ENCODE results near the gene NRCAM. TPM values are rescaled to one million over a fixed set of nuclear protein-coding genes. Genes with fewer than 3 reads are reported as not detected.

Gene NRCAM
- total and polyA plus RNA-seq, 2 of the 13 experiments (the other 11 are each of a cell fraction or from before 2014, with no cell fraction given), result 0.31 to 0.33 TPM

DNA sequence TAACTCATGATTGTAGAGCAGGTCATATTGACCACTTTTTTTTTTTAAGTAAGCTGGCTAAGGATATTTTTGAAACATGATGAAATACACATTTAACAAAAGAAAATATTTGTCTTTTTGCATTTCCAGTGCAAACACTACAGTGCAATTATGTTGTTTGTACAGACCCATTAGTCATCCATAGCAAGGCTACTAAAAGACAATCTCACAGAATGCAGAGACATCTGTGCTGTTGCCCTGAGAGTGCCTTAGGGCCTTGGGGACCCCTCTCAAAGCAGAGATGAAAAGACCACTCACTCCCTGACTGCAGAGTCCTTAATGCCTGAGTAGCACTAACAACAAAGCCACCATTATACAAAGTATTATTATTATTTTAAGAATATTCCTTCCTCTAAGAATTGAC, 104.5 kb downstream of the NRCAM start:
- no peaks in the 10 kb centered on the region for H3K27me3 ChIP-seq (ENCODE audit: control insufficient read depth in 1 of 2, insufficient read depth in 2 of 2, low read length in 2 of 2)
- peak overlapping the region; percentile 23; the same call in 1 of the 2 replicates for H3K4me2 ChIP-seq (ENCODE audit: low read depth, low read length)
- intact Hi-C loops (cut with micrococcal nuclease; ENCODE audit: unreplicated experiment) (no loop called here), in situ Hi-C loops (cut with HindIII; ENCODE audit: extremely low pct_ligation_motif_present, low pct_unique_long_range_greater_than_20kb) (no loop called here)
- peaks cover 33% of the 10 kb centered on the region for H3K4me1 ChIP-seq (ENCODE audit: insufficient read depth, low read length)
- ChIA-PET POLR2A (no interaction called here), CTCF (ENCODE audit: low intra/inter-chr PET ratio, low total read pairs) (no interaction called here)
- no TSS peak for BruUV-seq (replicated peaks)
- no peaks in the 10 kb centered on the region for H3K36me3 ChIP-seq (replicated peaks in 1 of 2; ENCODE audit: control insufficient read depth in 1 of 2, insufficient read depth in 2 of 2, low read length in 2 of 2)
- H3K27ac ChIP-seq (ENCODE audit: extremely low read length, insufficient read depth, low read length), result no peak overlapping the region
- H2AFZ ChIP-seq (ENCODE audit: low read length), result no peak overlapping the region
- H3K4me3 ChIP-seq (replicated peaks in 1 of 3; ENCODE audit: insufficient read depth in 1 of 3, low read depth in 2 of 3, low read length in 3 of 3), result no peak overlapping the region; a peak in 1 of 6 replicates
- ATAC-seq (peak; percentile 96), FAIRE-seq (no peak), DNase-seq (ENCODE audit: low spot score) (peak; percentile 79)
- H3K9ac ChIP-seq (ENCODE audit: insufficient read depth, low read depth, low read length), result no peak overlapping the region
- no peaks in the 10 kb centered on the region for H3K79me2 ChIP-seq (ENCODE audit: insufficient read depth, low read length)
- no peaks in the 10 kb centered on the region for H4K20me1 ChIP-seq (ENCODE audit: insufficient read depth, low read length)
- no peaks in the 10 kb centered on the region for H3K9me3 ChIP-seq (ENCODE audit: low read length)
- TF ChIP-seq HMG20B (CRISPR knock-in tag; conservative IDR thresholded peaks at IDR 0.05) (no peak), ZNF510 (CRISPR knock-in tag; IDR thresholded peaks at IDR 0.05; ENCODE audit: low read depth) (no peak), EP300 (IDR thresholded peaks at IDR 0.05; ENCODE audit: low read depth in 2 of 2, low read length in 2 of 2) (peak; percentile 56 to 86; a peak in 3 of 4 replicates), EP300 (CRISPR knock-in tag; IDR thresholded peaks at IDR 0.05; ENCODE audit: borderline replicate concordance) (peak; percentile 82; the same call in 1 of the 2 replicates), TARDBP (CRISPR knock-in tag; IDR thresholded peaks at IDR 0.05) (peak; percentile 54; the same call in 1 of the 2 replicates), HNF4A (CRISPR knock-in tag; IDR thresholded peaks at IDR 0.05) (peak; percentile 48; the same call in 1 of the 2 replicates), ZFP82 (CRISPR knock-in tag; IDR thresholded peaks at IDR 0.05; ENCODE audit: borderline replicate concordance) (no peak), IKZF4 (CRISPR knock-in tag; IDR thresholded peaks at IDR 0.05; ENCODE audit: borderline replicate concordance, low read depth, not compliant biosample characterization) (no peak), ZNF773 (CRISPR knock-in tag; IDR thresholded peaks at IDR 0.05; ENCODE audit: borderline replicate concordance) (no peak), HOXA5 (CRISPR knock-in tag; IDR thresholded peaks at IDR 0.05) (peak; percentile 80), KDM3A (CRISPR knock-in tag; IDR thresholded peaks at IDR 0.05; ENCODE audit: low read depth) (no peak), ZNF839 (CRISPR knock-in tag; IDR thresholded peaks at IDR 0.05; ENCODE audit: borderline replicate concordance) (no peak), FOSL1 (CRISPR knock-in tag; IDR thresholded peaks at IDR 0.05; ENCODE audit: borderline replicate concordance) (peak; percentile 89), MIER2 (CRISPR knock-in tag; IDR thresholded peaks at IDR 0.05) (0 out of 2 replicates have a peak, but pooled peaks have one; percentile 72), PHB2 (IDR thresholded peaks at IDR 0.05; ENCODE audit: partially characterized antibody) (no peak)
- TF ChIP-seq, protein P1, sequence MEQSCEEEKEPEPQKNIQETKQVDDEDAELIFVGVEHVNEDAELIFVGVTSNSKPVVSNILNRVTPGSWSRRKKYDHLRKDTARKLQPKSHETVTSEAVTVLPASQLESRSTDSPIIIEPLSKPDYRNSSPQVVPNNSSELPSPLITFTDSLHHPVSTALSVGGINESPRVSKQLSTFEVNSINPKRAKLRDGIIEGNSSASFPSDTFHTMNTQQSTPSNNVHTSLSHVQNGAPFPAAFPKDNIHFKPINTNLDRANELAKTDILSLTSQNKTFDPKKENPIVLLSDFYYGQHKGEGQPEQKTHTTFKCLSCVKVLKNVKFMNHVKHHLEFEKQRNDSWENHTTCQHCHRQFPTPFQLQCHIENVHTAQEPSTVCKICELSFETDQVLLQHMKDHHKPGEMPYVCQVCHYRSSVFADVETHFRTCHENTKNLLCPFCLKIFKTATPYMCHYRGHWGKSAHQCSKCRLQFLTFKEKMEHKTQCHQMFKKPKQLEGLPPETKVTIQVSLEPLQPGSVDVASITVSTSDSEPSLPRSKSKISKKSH (CRISPR knock-in tag; IDR thresholded peaks at IDR 0.05; ENCODE audit: borderline replicate concordance), result no peak
- TF ChIP-seq, protein P2, sequence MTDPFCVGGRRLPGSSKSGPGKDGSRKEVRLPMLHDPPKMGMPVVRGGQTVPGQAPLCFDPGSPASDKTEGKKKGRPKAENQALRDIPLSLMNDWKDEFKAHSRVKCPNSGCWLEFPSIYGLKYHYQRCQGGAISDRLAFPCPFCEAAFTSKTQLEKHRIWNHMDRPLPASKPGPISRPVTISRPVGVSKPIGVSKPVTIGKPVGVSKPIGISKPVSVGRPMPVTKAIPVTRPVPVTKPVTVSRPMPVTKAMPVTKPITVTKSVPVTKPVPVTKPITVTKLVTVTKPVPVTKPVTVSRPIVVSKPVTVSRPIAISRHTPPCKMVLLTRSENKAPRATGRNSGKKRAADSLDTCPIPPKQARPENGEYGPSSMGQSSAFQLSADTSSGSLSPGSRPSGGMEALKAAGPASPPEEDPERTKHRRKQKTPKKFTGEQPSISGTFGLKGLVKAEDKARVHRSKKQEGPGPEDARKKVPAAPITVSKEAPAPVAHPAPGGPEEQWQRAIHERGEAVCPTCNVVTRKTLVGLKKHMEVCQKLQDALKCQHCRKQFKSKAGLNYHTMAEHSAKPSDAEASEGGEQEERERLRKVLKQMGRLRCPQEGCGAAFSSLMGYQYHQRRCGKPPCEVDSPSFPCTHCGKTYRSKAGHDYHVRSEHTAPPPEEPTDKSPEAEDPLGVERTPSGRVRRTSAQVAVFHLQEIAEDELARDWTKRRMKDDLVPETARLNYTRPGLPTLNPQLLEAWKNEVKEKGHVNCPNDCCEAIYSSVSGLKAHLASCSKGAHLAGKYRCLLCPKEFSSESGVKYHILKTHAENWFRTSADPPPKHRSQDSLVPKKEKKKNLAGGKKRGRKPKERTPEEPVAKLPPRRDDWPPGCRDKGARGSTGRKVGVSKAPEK (CRISPR knock-in tag; IDR thresholded peaks at IDR 0.05; ENCODE audit: borderline replicate concordance), result no peak

Measured in HepG2 (cell line).